IgD-negative memory B cell (primary cell): ENCODE data around the gene PKD2L2. TPM values are rescaled to one million over a fixed set of nuclear protein-coding genes. Genes with fewer than 3 reads are reported as not detected.
A peak's percentile ranks its signal among the peaks of the same experiment; 100 is the strongest.
"Not testable (repeated sequence)": the region's sequence is repeated elsewhere in the genome, so short reads cannot be mapped to it uniquely, and the experiment has no call there.

Experiments used
- H3K27ac Mint-ChIP-seq, 3 donors: one replicate each; pipeline ENCODE4 v1.8.0; 2020 to 2022; ENCODE audit warnings: mild to moderate bottlenecking in 3 of 3, mixed read lengths in 3 of 3, moderate library complexity in 1 of 3
- H3K27me3 Mint-ChIP-seq: one replicate; pipeline ENCODE4 v1.8.0; 2021; ENCODE audit warnings: mixed read lengths
- H3K36me3 Mint-ChIP-seq: one replicate; pipeline ENCODE4 v1.8.0; 2020; ENCODE audit warnings: mild to moderate bottlenecking, mixed read lengths
- H3K4me1 Mint-ChIP-seq, 3 donors: one replicate each; pipeline ENCODE4 v1.8.0; 2020 to 2022; ENCODE audit warnings: mixed read lengths in 3 of 3, mild to moderate bottlenecking in 1 of 3
- H3K4me3 Mint-ChIP-seq, 4 donors: one replicate each; pipeline ENCODE4 v1.8.0; 2020 to 2022; ENCODE audit warnings: mild to moderate bottlenecking in 4 of 4, mixed read lengths in 4 of 4, moderate library complexity in 3 of 4
- H3K9me3 Mint-ChIP-seq, 3 donors: one replicate each; pipeline ENCODE4 v1.8.0; 2020 to 2021; ENCODE audit warnings: mixed read lengths in 3 of 3, mild to moderate bottlenecking in 1 of 3
- polyA plus RNA-seq: library from polyadenylated mRNA; unstranded; fragments of 300-500 nt; fragmentation: Illumina TruSeq; gene quantifications from one replicate; pipeline ENCODE4 v1.2.3, GENCODE V29; 2021

Gene PKD2L2
- 0.46 TPM for polyA plus RNA-seq

DNA sequence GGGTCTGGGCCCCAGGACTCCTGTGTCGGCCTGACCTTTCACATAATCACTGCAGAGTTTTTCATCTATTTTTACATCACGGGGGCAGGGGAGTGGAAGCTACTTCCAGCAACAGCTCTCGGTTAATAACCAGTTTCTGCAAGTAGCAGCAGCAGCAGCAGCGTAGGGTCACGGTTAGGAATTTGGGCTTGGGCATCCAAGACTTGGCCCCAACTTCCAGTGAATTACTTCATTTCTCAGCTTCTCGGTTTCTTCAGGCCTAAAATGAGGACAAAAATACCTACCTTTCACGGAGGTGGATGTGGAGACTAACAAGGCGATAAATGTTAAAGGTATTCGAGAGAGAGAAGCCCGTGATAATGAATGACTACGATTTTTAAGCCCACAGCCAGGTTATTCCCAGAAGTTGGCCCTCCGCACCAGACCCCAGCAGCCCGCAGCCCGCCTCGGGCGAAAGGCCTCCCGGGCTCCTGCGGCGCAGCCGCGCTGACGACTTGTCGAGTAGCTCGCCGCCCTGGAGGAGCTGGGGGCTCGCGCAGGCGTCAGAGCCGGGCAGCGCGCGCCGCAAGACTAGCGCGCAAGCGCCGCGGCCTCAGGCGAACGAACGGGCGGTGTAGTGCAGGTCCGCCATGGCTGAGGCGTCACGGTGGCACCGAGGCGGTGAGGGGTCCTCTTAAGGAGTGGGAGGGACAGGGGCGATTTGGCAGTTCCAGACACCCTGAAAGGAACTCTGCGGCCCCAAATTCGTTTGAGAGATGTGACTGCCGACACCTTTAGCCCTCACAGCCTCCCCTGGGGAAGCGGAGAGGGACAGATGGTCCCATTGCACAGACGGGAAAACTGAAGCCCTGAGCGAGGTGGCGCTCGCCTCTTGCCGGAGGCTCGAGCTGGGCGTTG, at the start of gene PKD2L2:
TSS of gene PKD2L2 (plus strand) at position 595 of the 897 bp plus-strand sequence. CDS start at position 630, 35 bp downstream.
- Mint-ChIP-seq H3K9me3 (no peaks in the 10 kb centered on the region), H3K27ac (peak within 1 kb of the TSS; percentile 92 to 97 (median 96)), H3K4me1 (peaks cover 8 to 16% (median 15%) of the 10 kb centered on the region in 3 donors), H3K4me3 (peak within 1 kb of the TSS; percentile 90 to 96 (median 93)), H3K27me3 (no peaks in the 10 kb centered on the region), H3K36me3 (no peaks in the 10 kb centered on the region)

DNA sequence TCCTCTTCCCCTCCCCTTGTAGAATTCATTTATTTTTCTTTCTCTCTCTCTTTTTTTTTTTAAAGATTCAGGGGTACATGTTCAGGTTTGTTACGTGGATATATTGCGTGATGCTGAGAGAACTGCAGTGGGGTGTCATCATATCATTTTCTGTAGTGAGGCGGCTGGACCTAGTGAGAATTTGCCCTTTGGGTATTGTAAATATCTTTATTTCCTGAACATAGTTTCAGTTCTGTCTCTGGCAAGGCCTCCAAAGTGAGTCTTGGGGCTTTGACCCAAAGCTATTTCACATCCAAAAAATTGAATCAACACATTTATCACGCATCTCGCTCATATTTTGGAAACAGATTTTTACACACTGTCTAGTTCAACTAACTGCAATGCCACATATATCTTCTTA, 47.0 kb upstream of the PKD2L2 start:
- Mint-ChIP-seq H3K36me3 (no peaks in the 10 kb centered on the region), H3K27ac (peak overlapping the region in 1 of 3 donors; percentile 82), H3K9me3 (no peaks in the 10 kb centered on the region), H3K4me3 (peak overlapping the region in 2 of 4 donors; percentile 11 to 48), H3K27me3 (no peaks in the 10 kb centered on the region), H3K4me1 (peaks cover 8 to 10% (median 9%) of the 10 kb centered on the region in 3 donors)

DNA sequence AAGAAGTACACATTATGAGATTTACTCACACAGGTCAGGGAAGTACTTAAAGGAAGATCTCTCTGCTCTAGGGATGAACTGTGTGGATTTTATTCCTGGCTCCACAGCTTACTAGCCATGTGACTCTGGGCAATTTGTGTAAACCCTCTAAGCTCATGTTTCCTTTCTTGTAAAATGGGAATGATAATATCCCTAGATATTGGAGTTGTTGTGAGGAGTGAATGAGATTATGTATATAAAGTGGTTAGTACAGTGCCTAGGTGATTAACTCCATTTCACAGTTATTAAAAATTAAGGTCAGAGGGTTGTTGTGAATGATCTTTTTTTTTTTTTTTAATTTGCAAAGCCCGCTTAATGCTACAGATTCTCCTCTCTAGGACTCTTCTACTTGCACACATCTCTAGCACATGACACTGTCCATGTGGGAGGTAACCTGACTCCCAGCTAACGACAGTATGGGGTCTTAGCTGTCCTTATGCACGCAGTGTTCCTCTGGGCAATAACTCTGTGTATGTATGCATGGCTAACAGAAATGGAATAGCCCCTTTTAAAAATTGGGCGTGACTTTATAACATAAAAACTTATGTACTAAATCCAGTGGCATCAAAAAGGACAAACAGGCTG, 45.5 kb upstream of the PKD2L2 start:
- Mint-ChIP-seq H3K4me3 (no peak overlapping the region), H3K36me3 (peaks cover 2% of the 10 kb centered on the region), H3K9me3 (no peaks in the 10 kb centered on the region), H3K4me1 (peaks cover 8 to 15% (median 15%) of the 10 kb centered on the region in 3 donors), H3K27ac (no peak overlapping the region), H3K27me3 (no peaks in the 10 kb centered on the region)

DNA sequence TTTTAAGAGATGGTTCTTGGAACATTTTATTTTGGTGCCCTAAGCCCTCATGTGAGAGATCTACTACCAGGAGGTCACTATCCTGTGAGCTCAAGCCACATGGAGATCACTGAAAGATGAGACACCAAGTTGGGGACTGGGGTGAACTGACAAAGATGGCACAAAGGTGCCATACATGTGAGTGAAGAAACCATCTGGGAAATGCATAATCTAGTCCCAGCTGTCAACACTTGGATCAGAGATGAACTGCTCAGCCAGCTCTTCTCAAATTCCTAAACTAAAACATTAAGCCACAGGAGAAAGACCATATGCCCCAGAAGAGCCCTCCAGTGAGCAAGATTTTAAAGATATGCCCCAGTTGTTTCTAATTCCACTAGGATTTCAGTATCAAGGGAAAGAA, 43.8 kb upstream of the PKD2L2 start:
- H3K9me3 Mint-ChIP-seq: no peaks in the 10 kb centered on the region
- no peaks in the 10 kb centered on the region for H3K27me3 Mint-ChIP-seq
- H3K4me3 Mint-ChIP-seq: no peak overlapping the region
- peaks cover 8 to 15% (median 15%) of the 10 kb centered on the region in 3 donors for H3K4me1 Mint-ChIP-seq
- peak overlapping the region in 1 of 3 donors; percentile 31 for H3K27ac Mint-ChIP-seq
- H3K36me3 Mint-ChIP-seq: peaks cover 2% of the 10 kb centered on the region

DNA sequence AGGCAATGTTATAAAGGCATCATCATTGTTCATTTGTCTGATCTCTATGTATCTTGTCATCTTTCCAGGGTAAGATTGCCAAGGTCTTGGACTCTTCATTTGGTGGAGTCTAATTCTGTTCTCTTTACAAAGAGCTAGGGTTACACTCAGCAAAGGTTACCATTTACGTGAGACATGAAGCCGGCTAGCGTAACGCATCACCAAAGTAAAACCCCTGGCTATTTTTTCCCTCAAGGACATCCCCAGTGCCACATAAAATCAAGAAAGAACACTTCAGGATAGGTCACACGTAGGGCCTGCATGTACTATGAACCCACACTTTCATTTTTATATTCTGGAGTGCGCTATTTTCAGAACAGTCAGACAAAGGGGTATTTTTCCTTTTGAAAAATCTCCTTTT, 41.6 kb upstream of the PKD2L2 start:
- peaks cover 2% of the 10 kb centered on the region for H3K36me3 Mint-ChIP-seq
- H3K4me1 Mint-ChIP-seq: peaks cover under 1 to 10% (median 6%) of the 10 kb centered on the region in 3 donors
- H3K27me3 Mint-ChIP-seq: no peaks in the 10 kb centered on the region

DNA sequence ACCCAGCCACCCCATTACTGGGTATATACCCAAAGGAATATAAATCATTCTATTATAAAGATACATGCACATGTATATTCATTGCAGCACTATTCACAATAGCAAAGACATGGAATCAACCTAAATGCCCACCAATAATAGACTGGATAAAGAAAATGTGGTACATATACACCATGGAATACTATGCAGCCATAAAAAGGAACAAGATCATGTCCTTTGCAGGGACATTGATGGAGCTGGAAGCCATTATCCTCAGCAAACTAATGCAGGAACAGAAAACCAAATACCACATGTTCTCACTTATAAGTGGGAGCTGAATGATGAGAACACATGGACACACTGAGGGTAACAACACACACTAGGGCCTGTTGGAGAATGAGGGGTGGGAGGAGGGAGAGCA, 36.1 kb upstream of the PKD2L2 start:
- not testable (repeated sequence) for H3K9me3 Mint-ChIP-seq, H3K36me3 Mint-ChIP-seq, H3K4me3 Mint-ChIP-seq, H3K27me3 Mint-ChIP-seq, H3K27ac Mint-ChIP-seq
- H3K4me1 Mint-ChIP-seq: peaks cover 7 to 24% (median 10%) of the 10 kb centered on the region in 3 donors

More for the DNA sequence above, 41.6 kb upstream of the PKD2L2 start:
- Mint-ChIP-seq H3K27ac (no peak overlapping the region), H3K9me3 (no peaks in the 10 kb centered on the region), H3K4me3 (peak overlapping the region in 1 of 4 donors; percentile 34)

DNA sequence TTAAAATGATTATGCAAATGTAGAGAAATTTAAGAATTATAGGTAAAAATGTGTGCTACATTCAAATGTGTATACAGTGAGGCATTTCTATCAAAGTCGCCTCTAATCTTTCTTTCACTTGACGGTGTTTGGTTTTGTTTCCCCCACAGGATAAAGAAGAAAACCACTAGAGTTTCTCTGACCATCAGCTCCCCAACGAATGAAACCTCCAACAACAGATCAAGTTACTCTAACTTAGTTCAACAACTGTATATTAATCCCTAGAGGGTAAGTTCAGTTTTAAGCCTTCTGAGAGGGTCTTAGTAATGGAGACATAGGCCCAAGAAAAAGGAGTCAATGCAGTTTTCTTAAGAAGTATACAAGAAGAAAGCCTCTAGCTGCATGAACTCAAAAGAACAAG, 33.1 kb upstream of the PKD2L2 start:
- no peaks in the 10 kb centered on the region for H3K27me3 Mint-ChIP-seq
- H3K36me3 Mint-ChIP-seq: no peaks in the 10 kb centered on the region
- H3K4me1 Mint-ChIP-seq: peaks cover 12 to 32% (median 14%) of the 10 kb centered on the region in 3 donors
- H3K27ac Mint-ChIP-seq: no peak overlapping the region
- peak overlapping the region in 1 of 4 donors; percentile 7 for H3K4me3 Mint-ChIP-seq
- peaks cover 0 to 6% (median 0%) of the 10 kb centered on the region in 3 donors for H3K9me3 Mint-ChIP-seq

DNA sequence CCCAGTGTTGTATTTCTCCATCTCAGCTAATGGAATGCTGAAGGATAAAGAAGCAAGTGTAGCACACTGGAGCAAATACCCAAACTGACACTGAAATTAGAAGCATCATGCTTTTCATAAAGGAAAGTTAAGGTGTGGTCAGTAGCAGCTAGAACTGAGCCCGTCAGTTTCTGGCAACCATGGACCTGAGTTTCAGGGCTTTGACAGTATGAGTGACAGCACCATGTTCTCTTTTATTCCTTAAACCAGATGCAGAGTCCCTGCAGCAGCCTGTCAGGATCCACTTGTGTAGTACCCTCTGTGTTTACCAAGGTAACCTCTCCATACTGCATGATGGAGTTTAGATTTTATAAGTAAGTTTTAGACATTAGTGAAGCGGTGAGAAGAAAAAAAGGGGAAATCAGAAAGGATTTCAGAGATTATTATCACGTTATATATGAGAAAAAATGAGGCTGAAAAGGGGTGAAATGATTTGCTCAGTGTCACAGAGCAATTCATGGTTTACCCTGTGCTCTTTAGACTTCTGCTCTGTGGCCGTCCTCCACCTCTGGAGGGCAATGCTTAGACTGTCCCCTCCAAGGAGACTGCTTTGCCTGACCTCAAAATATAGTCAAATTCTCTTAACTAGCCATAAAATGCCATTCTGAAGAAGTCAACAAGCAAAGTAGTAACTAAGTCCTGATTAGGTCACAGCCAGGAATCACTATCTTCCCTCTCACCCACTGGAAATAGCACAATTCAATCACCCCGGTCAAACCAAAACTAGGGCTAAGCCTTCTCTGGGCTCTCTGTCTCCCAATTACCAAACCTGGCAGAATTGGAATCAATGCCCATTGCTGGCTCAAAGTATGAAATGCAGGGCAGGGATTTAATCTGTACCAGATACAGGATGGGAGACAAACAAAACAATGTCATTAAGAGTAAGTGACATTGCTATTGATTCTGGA, 32.1 kb upstream of the PKD2L2 start:
- Mint-ChIP-seq H3K27ac (no peak overlapping the region), H3K27me3 (no peaks in the 10 kb centered on the region), H3K36me3 (no peaks in the 10 kb centered on the region), H3K9me3 (peaks cover 0 to 6% (median 0%) of the 10 kb centered on the region in 3 donors), H3K4me1 (peaks cover 14 to 36% (median 17%) of the 10 kb centered on the region in 3 donors), H3K4me3 (peak overlapping the region in 1 of 4 donors; percentile 17)

DNA sequence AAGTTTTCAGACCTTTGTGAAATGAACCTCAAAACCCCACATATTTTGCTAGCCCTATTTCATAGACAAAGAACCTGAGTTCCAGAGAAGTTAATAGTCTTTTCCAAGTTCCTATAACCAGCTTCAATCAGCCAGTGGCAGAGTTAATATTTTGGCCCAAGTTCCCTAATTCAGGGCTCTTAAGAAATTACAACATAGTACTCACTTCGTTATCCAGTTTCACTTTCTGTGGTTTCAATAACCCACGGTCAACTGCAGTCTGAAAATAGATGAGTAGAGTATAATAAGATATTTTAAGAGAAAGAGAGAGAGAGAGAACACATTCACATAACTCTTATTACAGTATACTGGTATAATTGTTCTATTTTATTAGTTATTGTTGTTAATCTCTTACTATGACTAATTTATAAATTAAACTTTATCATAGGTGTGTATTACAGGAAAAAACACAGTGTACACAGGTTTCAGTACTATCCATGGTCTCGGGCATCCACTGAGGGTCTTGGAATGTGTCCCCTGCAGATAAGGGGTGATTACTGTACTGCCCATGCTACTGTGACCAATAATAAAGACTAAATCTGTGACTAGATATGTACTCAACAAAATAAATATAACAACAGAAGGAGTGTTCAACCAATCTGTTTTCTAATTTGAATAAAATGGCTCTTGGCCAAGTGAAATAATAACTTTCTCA, 30.9 kb upstream of the PKD2L2 start:
- Mint-ChIP-seq H3K27me3 (no peaks in the 10 kb centered on the region), H3K4me3 (peak overlapping the region in 3 of 4 donors; percentile 46 to 79 (median 51)), H3K9me3 (peaks cover 0 to under 1% (median 0%) of the 10 kb centered on the region in 3 donors), H3K36me3 (no peaks in the 10 kb centered on the region), H3K27ac (no peak overlapping the region), H3K4me1 (peaks cover 14 to 33% (median 17%) of the 10 kb centered on the region in 3 donors)

DNA sequence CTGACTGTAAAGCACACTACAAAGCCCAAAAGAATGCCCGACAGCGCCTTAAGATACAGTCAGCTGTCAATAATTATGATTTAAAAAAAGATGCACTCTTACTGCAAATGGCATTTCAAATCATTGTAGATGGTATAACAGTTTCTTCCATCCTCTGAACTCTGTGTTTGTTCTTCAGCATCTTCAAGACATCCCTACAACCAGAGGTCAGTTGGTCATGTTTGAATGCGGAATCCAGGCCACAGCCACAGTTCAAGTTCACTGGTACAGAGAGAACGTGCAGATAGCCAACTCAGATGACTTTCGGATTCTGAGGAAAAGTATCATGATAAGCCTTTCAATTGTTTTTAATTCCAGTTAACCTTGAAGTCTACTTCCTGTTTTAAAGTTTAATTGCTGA, 30.3 kb upstream of the PKD2L2 start:
- Mint-ChIP-seq H3K27me3 (no peaks in the 10 kb centered on the region), H3K4me3 (no peak overlapping the region), H3K36me3 (no peaks in the 10 kb centered on the region), H3K27ac (no peak overlapping the region), H3K9me3 (no peaks in the 10 kb centered on the region), H3K4me1 (peaks cover 14 to 33% (median 17%) of the 10 kb centered on the region in 3 donors)

DNA sequence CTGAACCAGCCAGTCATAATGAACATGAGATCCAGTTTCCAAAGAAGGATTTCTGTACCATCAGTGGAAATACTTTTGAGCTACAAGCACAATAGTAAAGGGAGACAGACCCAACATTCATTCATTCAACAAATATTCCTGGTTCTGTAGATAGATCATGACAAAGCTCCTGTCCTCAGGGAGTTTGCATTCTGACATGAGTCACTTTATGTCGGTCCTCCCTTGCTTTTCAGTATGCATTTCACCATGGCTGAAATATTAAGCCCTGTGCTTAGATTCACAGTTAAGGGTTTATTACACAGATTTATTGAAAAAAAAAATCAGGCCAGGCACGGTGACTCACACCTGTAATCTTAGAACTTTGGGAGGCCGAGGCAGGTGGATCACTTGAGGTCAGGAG, 27.0 kb upstream of the PKD2L2 start:
- H3K9me3 Mint-ChIP-seq: no peaks in the 10 kb centered on the region
- no peak overlapping the region for H3K27ac Mint-ChIP-seq
- no peak overlapping the region for H3K4me3 Mint-ChIP-seq

DNA sequence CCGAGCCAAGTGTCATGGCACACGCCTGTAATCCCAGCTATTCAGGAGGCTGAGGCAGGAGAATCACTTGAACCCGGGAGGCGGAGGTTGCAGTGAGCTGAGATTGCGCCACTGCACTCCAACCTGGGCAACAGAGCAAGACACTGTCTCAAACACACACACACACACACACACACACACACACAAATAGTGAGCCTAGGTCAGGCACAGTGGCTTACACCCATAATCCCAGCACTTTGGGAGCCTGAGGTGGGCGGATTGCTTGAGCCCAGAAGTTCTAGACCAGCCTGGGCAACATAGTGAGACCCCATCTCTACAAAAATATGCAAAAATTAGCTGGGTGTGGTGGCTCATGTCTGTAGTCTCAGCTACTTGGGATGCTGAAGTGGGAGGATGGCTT, 25.6 kb upstream of the PKD2L2 start:
- not testable (repeated sequence) for H3K27ac Mint-ChIP-seq, H3K27me3 Mint-ChIP-seq, H3K9me3 Mint-ChIP-seq, H3K4me1 Mint-ChIP-seq, H3K4me3 Mint-ChIP-seq, H3K36me3 Mint-ChIP-seq

More for the DNA sequence above, 27.0 kb upstream of the PKD2L2 start:
- H3K36me3 Mint-ChIP-seq: no peaks in the 10 kb centered on the region
- peaks cover 11 to 21% (median 14%) of the 10 kb centered on the region in 3 donors for H3K4me1 Mint-ChIP-seq
- H3K27me3 Mint-ChIP-seq: no peaks in the 10 kb centered on the region

DNA sequence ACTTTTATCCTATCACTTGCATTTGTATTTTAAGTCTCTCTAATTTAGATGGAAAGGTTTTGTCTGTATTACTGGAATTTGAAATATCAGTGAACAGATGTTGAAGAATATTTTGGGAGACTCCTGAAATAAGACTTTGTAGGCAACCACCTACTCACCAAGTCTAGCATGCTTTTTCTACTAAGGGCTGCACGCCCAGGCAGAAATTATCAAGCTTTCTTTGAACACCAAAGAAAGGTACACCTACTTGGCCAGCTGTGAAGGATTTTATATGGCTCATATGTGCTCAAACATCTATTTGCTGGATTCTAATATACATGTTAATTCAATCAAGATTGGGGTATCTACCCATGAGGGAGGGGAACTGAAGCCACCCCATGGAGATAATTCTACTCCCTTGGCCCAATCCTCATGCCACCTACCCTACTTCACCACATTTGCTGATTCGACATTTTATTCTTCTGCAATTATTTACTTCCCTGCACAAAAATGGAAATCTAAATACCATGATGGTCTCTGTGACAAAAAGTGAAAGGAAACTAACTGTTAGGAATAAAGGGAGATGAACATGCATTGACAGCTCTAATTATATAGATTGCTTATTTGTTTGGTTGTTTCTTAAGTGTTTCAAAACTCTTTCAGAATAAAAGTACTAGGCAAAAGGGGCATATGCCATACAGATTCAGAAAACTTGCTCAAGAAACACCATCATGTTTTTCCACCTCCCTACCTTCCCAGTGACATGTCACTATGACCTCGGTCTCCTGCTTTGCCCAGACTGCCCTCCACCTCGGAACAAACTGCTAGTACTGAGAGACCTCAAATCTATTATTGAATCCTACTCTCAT, 22.5 kb upstream of the PKD2L2 start:
- H3K27ac Mint-ChIP-seq: no peak overlapping the region
- no peak overlapping the region for H3K4me3 Mint-ChIP-seq
- H3K9me3 Mint-ChIP-seq: no peaks in the 10 kb centered on the region
- H3K4me1 Mint-ChIP-seq: peaks cover 1 to 7% (median 6%) of the 10 kb centered on the region in 3 donors
- no peaks in the 10 kb centered on the region for H3K36me3 Mint-ChIP-seq
- H3K27me3 Mint-ChIP-seq: no peaks in the 10 kb centered on the region
